GM18870 (cell line): ENCODE data around the gene FOLR1.

Experiments
- ATAC-seq: cut with Tn5 transposase; IDR thresholded peaks from one replicate; pipeline ENCODE4 v1.9.1; 2021; ENCODE audit warnings: moderate library complexity; ENCODE audit not compliant: unreplicated experiment

Gene FOLR1

GRCh38 chr11:72245263-72245816 lies 53.4 kb downstream of the FOLR1 start:
- no peak for ATAC-seq
